ENCODE results near the gene FARS2.
"Not testable (repeated sequence)": the region's sequence is repeated elsewhere in the genome, so short reads cannot be mapped to it uniquely, and the experiment has no call there.

The FARS2 gene

GRCh38 chr6:5645328-5646290 lies 384.3 kb downstream of the FARS2 start:
- DNase-seq, result no peak

GRCh38 chr6:5652406-5653137 lies 391.3 kb downstream of the FARS2 start:
- no peak for DNase-seq

GRCh38 chr6:5653801-5654200 lies 392.5 kb downstream of the FARS2 start:
- DNase-seq, result no peak

GRCh38 chr6:5656226-5656625 lies 394.9 kb downstream of the FARS2 start:
- DNase-seq, result no peak

GRCh38 chr6:5656695-5657094 lies 395.4 kb downstream of the FARS2 start:
- DNase-seq, result not testable (repeated sequence)

GRCh38 chr6:5657684-5658430 lies 396.5 kb downstream of the FARS2 start:
- DNase-seq, result no peak

- DNase-seq, result no peak
Observed at GRCh38 chr6:5659467-5659866, 398.2 kb downstream of the FARS2 start.

- DNase-seq, result no peak
Observed at GRCh38 chr6:5660772-5661171, 399.5 kb downstream of the FARS2 start.

GRCh38 chr6:5662797-5663196 lies 401.5 kb downstream of the FARS2 start:
- DNase-seq, result no peak

GRCh38 chr6:5663259-5663658 lies 401.9 kb downstream of the FARS2 start:
- no peak for DNase-seq

GRCh38 chr6:5663739-5664138 lies 402.4 kb downstream of the FARS2 start:
- DNase-seq, result no peak

- no peak for DNase-seq
Observed at GRCh38 chr6:5664149-5664548, 402.8 kb downstream of the FARS2 start.

- peak; percentile 60 for DNase-seq
Observed at GRCh38 chr6:5665173-5665572, 403.9 kb downstream of the FARS2 start.

GRCh38 chr6:5665667-5666066 lies 404.4 kb downstream of the FARS2 start:
- peak; percentile 5 for DNase-seq

- DNase-seq, result no peak
Observed at GRCh38 chr6:5666695-5667094, 405.4 kb downstream of the FARS2 start.

GRCh38 chr6:5667737-5668136 lies 406.4 kb downstream of the FARS2 start:
- no peak for DNase-seq

- DNase-seq, result no peak
Observed at GRCh38 chr6:5670381-5670780, 409.1 kb downstream of the FARS2 start.

- DNase-seq, result peak; percentile 36
Observed at GRCh38 chr6:5670811-5671561, 409.7 kb downstream of the FARS2 start.

GRCh38 chr6:5671601-5672559 lies 410.6 kb downstream of the FARS2 start:
- DNase-seq, result no peak

GRCh38 chr6:5672581-5673011 lies 411.3 kb downstream of the FARS2 start:
- no peak for DNase-seq
